HEK293 (cell line): ENCODE data around the gene RAB17.

ENCODE experiments used
- CTCF ChIP-seq: fragments of 450-650 bp; formaldehyde crosslinking; IDR thresholded peaks from 2 replicates; pipeline ENCODE4 v1.5.1; 2016; ENCODE audit warnings: missing biosample characterization, missing genetic modification characterization
- GLIS1 ChIP-seq: fragments of 450-650 bp; formaldehyde crosslinking; IDR thresholded peaks from 2 replicates; pipeline ENCODE4 v1.5.1; 2016; ENCODE audit warnings: missing biosample characterization, missing genetic modification characterization
- HOXA7 ChIP-seq: sonication (generic); formaldehyde crosslinking; IDR thresholded peaks from 2 replicates; pipeline ENCODE4 v1.8.1; 2022; ENCODE audit warnings: missing genetic modification reagents, borderline replicate concordance
- IKZF3 ChIP-seq: fragments of 450-650 bp; IDR thresholded peaks from 2 replicates; pipeline ENCODE4 v1.5.0; 2018; ENCODE audit warnings: missing biosample characterization, mild to moderate bottlenecking, missing genetic modification characterization, moderate library complexity
- WT1 ChIP-seq: fragments of 450-650 bp; formaldehyde crosslinking; IDR thresholded peaks from 2 replicates; pipeline ENCODE4 v1.5.1; 2016; ENCODE audit warnings: missing biosample characterization, missing genetic modification characterization
- ZBTB11 ChIP-seq: fragments of 450-650 bp; formaldehyde crosslinking; conservative IDR thresholded peaks from 2 replicates; pipeline ENCODE4 v1.5.1; 2016; ENCODE audit warnings: low read depth, missing biosample characterization, missing genetic modification characterization
- ZNF19 ChIP-seq: fragments of 450-650 bp; formaldehyde crosslinking; IDR thresholded peaks from 2 replicates; pipeline ENCODE4; 2016; ENCODE audit warnings: missing biosample characterization, missing genetic modification characterization, low read depth
- ZNF449 ChIP-seq: fragments of 450-650 bp; formaldehyde crosslinking; IDR thresholded peaks from 2 replicates; pipeline ENCODE4 v1.5.1; 2017; ENCODE audit warnings: missing biosample characterization, mild to moderate bottlenecking, missing genetic modification characterization, moderate library complexity
- ZNF521 ChIP-seq: fragments of 450-650 bp; formaldehyde crosslinking; IDR thresholded peaks from 2 replicates; pipeline ENCODE4 v1.5.1; 2017; ENCODE audit warnings: missing biosample characterization, mild to moderate bottlenecking, missing genetic modification characterization
- ZSCAN18 ChIP-seq: fragments of 450-650 bp; formaldehyde crosslinking; IDR thresholded peaks from 2 replicates; pipeline ENCODE4 v1.5.1; 2016; ENCODE audit warnings: missing biosample characterization, missing genetic modification characterization

- TF ChIP-seq ZSCAN18 (no peak), HOXA7 (no peak), CTCF (no peak), ZNF449 (tag by site-specific recombination) (no peak), ZNF19 (tag by site-specific recombination) (no peak), WT1 (tag by site-specific recombination) (no peak), IKZF3 (no peak), ZBTB11 (tag by site-specific recombination) (no peak), ZNF521 (tag by site-specific recombination) (no peak), GLIS1 (no peak)
These were observed 38.0 kb upstream of the RAB17 start for GRCh38 chr2:237628247-237629187.
